GM23338 (cell line): ENCODE measurements around the gene KIAA2012. TPM values are rescaled to one million over a fixed set of nuclear protein-coding genes. Genes with fewer than 3 reads are reported as not detected.

Source experiments
- ATAC-seq: fragments of 200-7000 bp; cut with Tn5 transposase; 3 replicates; pipeline ENCODE4 v1.9.1; 2020
- DNase-seq: peaks from one replicate; pipeline ENCODE4 v3.0.0-alpha.2; 2015; ENCODE audit warnings: low spot score
- H2AFZ ChIP-seq: fragments of 200-600 bp; sonication (generic); 2 replicates; pipeline ENCODE4 v1.8.0; 2016; ENCODE audit warnings: antibody characterized with exemption, mild to moderate bottlenecking, moderate library complexity
- H3F3A ChIP-seq: fragments of 200-600 bp; sonication (generic); replicated peaks from 2 replicates; pipeline ENCODE4 v1.8.0; 2017; ENCODE audit warnings: antibody characterized with exemption, mixed run types, low read depth
- H3K27ac ChIP-seq: fragments of 200-600 bp; sonication (generic); 2 replicates; pipeline ENCODE4 v1.6.1; 2016; ENCODE audit warnings: low read depth
- H3K27me3 ChIP-seq: fragments of 200-600 bp; sonication (generic); 2 replicates; pipeline ENCODE4 v1.8.0; 2016; ENCODE audit warnings: mild to moderate bottlenecking, mixed run types, moderate library complexity; ENCODE audit not compliant: insufficient read depth
- H3K36me3 ChIP-seq: fragments of 200-600 bp; sonication (generic); 2 replicates; pipeline ENCODE4 v1.8.0; 2016; ENCODE audit warnings: mild to moderate bottlenecking; ENCODE audit not compliant: insufficient read depth
- H3K4me1 ChIP-seq: fragments of 200-600 bp; sonication (generic); 2 replicates; pipeline ENCODE4 v1.8.0; 2016; ENCODE audit warnings: mild to moderate bottlenecking, moderate library complexity; ENCODE audit not compliant: insufficient read depth
- H3K4me2 ChIP-seq: fragments of 200-600 bp; sonication (generic); 2 replicates; pipeline ENCODE4 v1.7.1; 2017; ENCODE audit warnings: mixed run types
- H3K4me3 ChIP-seq: fragments of 200-600 bp; sonication (generic); 2 replicates; pipeline ENCODE4 v1.6.1; 2016; ENCODE audit warnings: mixed run types
- H3K79me2 ChIP-seq: fragments of 200-600 bp; sonication (generic); replicated peaks from 2 replicates; pipeline ENCODE4 v1.8.0; 2017; ENCODE audit warnings: mild to moderate bottlenecking; ENCODE audit not compliant: insufficient read depth
- H3K9me2 ChIP-seq: fragments of 200-600 bp; sonication (generic); 2 replicates; pipeline ENCODE4 v1.8.0; 2017; ENCODE audit not compliant: insufficient read depth
- H4K20me1 ChIP-seq: fragments of 200-600 bp; sonication (generic); replicated peaks from 2 replicates; pipeline ENCODE4 v1.8.0; 2017; ENCODE audit warnings: mild to moderate bottlenecking; ENCODE audit not compliant: insufficient read depth
- H3K27ac Mint-ChIP-seq: 2 replicates; pipeline ENCODE4 v1.8.0; 2020; ENCODE audit warnings: inconsistent platforms, mild to moderate bottlenecking, moderate library complexity, mixed read lengths
- H3K27me3 Mint-ChIP-seq: 3 replicates; pipeline ENCODE4 v1.8.0; 2022; ENCODE audit warnings: low read depth, mild to moderate bottlenecking, moderate library complexity, mixed read lengths, inconsistent platforms; ENCODE audit not compliant: insufficient read depth, poor library complexity
- H3K36me3 Mint-ChIP-seq: 3 replicates; pipeline ENCODE4 v1.8.0; 2021; ENCODE audit warnings: low read depth, mild to moderate bottlenecking, inconsistent platforms, moderate library complexity, mixed read lengths
- H3K4me1 Mint-ChIP-seq: 3 replicates; pipeline ENCODE4 v1.8.0; 2020; ENCODE audit warnings: mild to moderate bottlenecking, inconsistent platforms, mixed read lengths
- H3K4me3 Mint-ChIP-seq: 3 replicates; pipeline ENCODE4 v1.8.0; 2021; ENCODE audit warnings: moderate library complexity, mild to moderate bottlenecking, inconsistent platforms, mixed read lengths
- H3K9me3 Mint-ChIP-seq: 3 replicates; pipeline ENCODE4 v1.8.0; 2020; ENCODE audit warnings: moderate library complexity, mild to moderate bottlenecking, inconsistent platforms, mixed read lengths
- CREB1 ChIP-seq: fragments of 250-450 bp; sonication (Bioruptor Pico); IDR thresholded peaks from 2 replicates; pipeline ENCODE4 v1.5.0; 2020; ENCODE audit warnings: low read depth, mild to moderate bottlenecking, moderate library complexity
- EZH2 ChIP-seq: fragments of 200-600 bp; sonication (generic); IDR thresholded peaks from one replicate; pipeline ENCODE4 v1.8.0; 2017; ENCODE audit warnings: antibody characterized with exemption, mild to moderate bottlenecking, low read depth; ENCODE audit not compliant: unreplicated experiment
- EZH2phosphoT487 ChIP-seq: fragments of 200-600 bp; sonication (generic); IDR thresholded peaks from one replicate; pipeline ENCODE4 v1.8.1; 2018; ENCODE audit warnings: antibody characterized with exemption; ENCODE audit not compliant: unreplicated experiment
- JUNB ChIP-seq: IDR thresholded peaks from one replicate; pipeline ENCODE4 v1.6.1; 2016; ENCODE audit warnings: antibody characterized with exemption; ENCODE audit not compliant: unreplicated experiment
- NANOG ChIP-seq: IDR thresholded peaks from 2 replicates; pipeline ENCODE4 v1.6.1; 2016; ENCODE audit warnings: antibody characterized with exemption, borderline replicate concordance
- POLR2AphosphoS5 ChIP-seq: IDR thresholded peaks from 2 replicates; pipeline ENCODE4 v1.6.1; 2016; ENCODE audit warnings: antibody characterized with exemption, low read depth
- STAT1 ChIP-seq: IDR thresholded peaks from one replicate; pipeline ENCODE4 v1.6.1; 2016; ENCODE audit warnings: antibody characterized with exemption; ENCODE audit not compliant: unreplicated experiment
- ZNF114 ChIP-seq: fragments of 250-450 bp; sonication (Bioruptor Pico); IDR thresholded peaks from 2 replicates; pipeline ENCODE4 v1.5.0; 2020; ENCODE audit warnings: mild to moderate bottlenecking, moderate library complexity
- ZNF331 ChIP-seq: fragments of 250-450 bp; sonication (Bioruptor Pico); IDR thresholded peaks from 2 replicates; pipeline ENCODE4 v1.5.0; 2020; ENCODE audit warnings: low read depth, mild to moderate bottlenecking, moderate library complexity
- polyA plus RNA-seq: library from polyadenylated mRNA; unstranded; fragments of >200 nt; fragmentation: Nextera tagmentation; extraction: Ambion mirVana; gene quantifications from 2 replicates; pipeline ENCODE4 v1.2.1, GENCODE V29; 2016
- total RNA-seq: library from RNA; depleted of rRNA; stranded (reverse); fragments of >200 nt; shearing (Covaris generic); gene quantifications from 2 replicates; pipeline ENCODE4 v1.2.3, GENCODE V29; 2014
- TF ChIP-seq, protein P1 (sequence below), 2 experiments: fragments of 200-600 bp in 1 of 2; sonication (generic) in 1 of 2; conservative IDR thresholded peaks; 2 replicates each; pipeline versions ENCODE4 v1.5.1 to v1.6.1; 2016 to 2017; ENCODE audit warnings: antibody characterized with exemption in 2 of 2, low read depth in 2 of 2, mild to moderate bottlenecking in 2 of 2, moderate library complexity in 1 of 2
- TF ChIP-seq, protein P2 (sequence below): IDR thresholded peaks from one replicate; pipeline ENCODE4 v1.6.1; 2018; ENCODE audit warnings: antibody characterized with exemption; ENCODE audit not compliant: unreplicated experiment
- TF ChIP-seq, protein P3 (sequence below): fragments of 250-450 bp; sonication (Bioruptor Pico); IDR thresholded peaks from 2 replicates; pipeline ENCODE4 v1.5.0; 2020; ENCODE audit warnings: mild to moderate bottlenecking, moderate library complexity
- TF ChIP-seq, protein P4 (sequence below): IDR thresholded peaks from 2 replicates; pipeline ENCODE4 v1.6.1; 2016; ENCODE audit warnings: antibody characterized with exemption

Gene KIAA2012
- total and polyA plus RNA-seq, 2 experiments from 2014 or later, result 0.03 to 0.08 TPM

DNA sequence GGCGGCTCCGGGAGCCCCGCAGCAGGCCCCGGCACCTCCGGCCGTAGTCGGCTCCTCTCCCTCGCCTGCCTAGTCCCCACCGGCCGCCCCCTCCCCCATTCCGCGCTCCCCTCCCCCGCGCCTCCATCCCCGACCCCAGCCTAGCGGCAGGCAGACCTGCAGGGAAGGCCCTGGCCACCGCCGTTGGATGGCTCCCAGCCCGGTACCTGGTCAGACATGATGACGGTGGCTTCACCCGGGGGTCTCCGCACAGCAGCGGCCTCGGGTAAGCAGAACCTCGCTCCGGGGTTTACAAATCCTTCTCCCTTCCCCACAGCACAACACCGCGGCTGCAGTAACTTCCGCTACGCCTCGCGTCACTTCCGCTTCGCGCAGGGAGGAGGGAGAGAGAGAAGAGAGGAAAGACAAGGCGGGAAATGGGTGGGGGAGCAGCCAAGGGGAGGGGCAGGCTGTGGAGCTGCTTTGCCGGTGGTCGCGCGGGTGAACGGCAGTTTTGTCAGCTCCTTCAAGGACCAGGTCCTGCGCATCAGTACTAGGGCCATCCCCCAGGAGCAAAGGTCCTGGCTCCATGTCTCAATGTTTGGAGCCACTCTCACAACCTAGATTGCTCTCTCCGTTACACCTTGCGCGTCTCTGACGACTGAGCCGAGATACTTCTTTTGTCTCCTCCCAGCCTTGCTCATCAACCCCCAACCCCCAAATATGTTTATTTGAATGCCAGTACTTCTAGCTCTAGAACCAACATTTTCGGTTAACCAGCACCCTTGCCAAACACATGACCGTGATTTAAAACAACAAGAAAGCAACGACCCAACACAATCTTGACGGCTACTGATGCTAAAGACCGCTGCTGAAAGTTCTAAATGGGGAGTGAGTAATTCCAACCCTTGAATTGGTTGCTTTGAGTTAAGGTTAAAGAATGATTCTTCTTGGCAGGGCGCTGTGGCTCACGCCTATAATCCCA is 165.5 kb downstream of the KIAA2012 start, which contains the start of gene SUMO1:
Gene SUMO1 (minus strand): TSS at position 364 of the 964 bp plus-strand sequence. CDS start 146 bp downstream, at position 218.
- no peaks in the 10 kb centered on the region; the same call in 2 of the 3 replicates for H3K9me3 Mint-ChIP-seq
- H3K27me3 Mint-ChIP-seq, result peaks cover 23% of the 10 kb centered on the region
- H3K27me3 ChIP-seq, result no peaks in the 10 kb centered on the region
- no peaks in the 10 kb centered on the region for H3K9me2 ChIP-seq
- H3K36me3 ChIP-seq, result no peaks in the 10 kb centered on the region
- H3K4me1 ChIP-seq, result peaks cover 15% of the 10 kb centered on the region
- peak within 1 kb of the TSS; percentile 98 for H3K27ac Mint-ChIP-seq
- peaks cover 49% of the 10 kb centered on the region for H3K79me2 ChIP-seq
- 0 out of 2 replicates have a peak, but pooled peaks cover 3% of the 10 kb centered on the region for H3F3A ChIP-seq
- peak; percentile 88 for ATAC-seq
- peaks cover 25% of the 10 kb centered on the region; the same call in 2 of the 3 replicates for H3K4me1 Mint-ChIP-seq
- peak; percentile 91 for TF ChIP-seq CREB1 (CRISPR knock-in tag)
- TF ChIP-seq, protein P1, sequence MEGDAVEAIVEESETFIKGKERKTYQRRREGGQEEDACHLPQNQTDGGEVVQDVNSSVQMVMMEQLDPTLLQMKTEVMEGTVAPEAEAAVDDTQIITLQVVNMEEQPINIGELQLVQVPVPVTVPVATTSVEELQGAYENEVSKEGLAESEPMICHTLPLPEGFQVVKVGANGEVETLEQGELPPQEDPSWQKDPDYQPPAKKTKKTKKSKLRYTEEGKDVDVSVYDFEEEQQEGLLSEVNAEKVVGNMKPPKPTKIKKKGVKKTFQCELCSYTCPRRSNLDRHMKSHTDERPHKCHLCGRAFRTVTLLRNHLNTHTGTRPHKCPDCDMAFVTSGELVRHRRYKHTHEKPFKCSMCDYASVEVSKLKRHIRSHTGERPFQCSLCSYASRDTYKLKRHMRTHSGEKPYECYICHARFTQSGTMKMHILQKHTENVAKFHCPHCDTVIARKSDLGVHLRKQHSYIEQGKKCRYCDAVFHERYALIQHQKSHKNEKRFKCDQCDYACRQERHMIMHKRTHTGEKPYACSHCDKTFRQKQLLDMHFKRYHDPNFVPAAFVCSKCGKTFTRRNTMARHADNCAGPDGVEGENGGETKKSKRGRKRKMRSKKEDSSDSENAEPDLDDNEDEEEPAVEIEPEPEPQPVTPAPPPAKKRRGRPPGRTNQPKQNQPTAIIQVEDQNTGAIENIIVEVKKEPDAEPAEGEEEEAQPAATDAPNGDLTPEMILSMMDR (conservative IDR thresholded peaks at IDR 0.05; ENCODE audit: low read depth in 2 of 2), result no peak
- no peak for TF ChIP-seq ZNF331 (CRISPR knock-in tag)
- TF ChIP-seq ZNF114 (CRISPR knock-in tag), result no peak
- no peak for TF ChIP-seq EZH2
- TF ChIP-seq, protein P2, sequence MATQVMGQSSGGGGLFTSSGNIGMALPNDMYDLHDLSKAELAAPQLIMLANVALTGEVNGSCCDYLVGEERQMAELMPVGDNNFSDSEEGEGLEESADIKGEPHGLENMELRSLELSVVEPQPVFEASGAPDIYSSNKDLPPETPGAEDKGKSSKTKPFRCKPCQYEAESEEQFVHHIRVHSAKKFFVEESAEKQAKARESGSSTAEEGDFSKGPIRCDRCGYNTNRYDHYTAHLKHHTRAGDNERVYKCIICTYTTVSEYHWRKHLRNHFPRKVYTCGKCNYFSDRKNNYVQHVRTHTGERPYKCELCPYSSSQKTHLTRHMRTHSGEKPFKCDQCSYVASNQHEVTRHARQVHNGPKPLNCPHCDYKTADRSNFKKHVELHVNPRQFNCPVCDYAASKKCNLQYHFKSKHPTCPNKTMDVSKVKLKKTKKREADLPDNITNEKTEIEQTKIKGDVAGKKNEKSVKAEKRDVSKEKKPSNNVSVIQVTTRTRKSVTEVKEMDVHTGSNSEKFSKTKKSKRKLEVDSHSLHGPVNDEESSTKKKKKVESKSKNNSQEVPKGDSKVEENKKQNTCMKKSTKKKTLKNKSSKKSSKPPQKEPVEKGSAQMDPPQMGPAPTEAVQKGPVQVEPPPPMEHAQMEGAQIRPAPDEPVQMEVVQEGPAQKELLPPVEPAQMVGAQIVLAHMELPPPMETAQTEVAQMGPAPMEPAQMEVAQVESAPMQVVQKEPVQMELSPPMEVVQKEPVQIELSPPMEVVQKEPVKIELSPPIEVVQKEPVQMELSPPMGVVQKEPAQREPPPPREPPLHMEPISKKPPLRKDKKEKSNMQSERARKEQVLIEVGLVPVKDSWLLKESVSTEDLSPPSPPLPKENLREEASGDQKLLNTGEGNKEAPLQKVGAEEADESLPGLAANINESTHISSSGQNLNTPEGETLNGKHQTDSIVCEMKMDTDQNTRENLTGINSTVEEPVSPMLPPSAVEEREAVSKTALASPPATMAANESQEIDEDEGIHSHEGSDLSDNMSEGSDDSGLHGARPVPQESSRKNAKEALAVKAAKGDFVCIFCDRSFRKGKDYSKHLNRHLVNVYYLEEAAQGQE, result peak; percentile 38
- no peak for TF ChIP-seq NANOG
- TF ChIP-seq, protein P3, sequence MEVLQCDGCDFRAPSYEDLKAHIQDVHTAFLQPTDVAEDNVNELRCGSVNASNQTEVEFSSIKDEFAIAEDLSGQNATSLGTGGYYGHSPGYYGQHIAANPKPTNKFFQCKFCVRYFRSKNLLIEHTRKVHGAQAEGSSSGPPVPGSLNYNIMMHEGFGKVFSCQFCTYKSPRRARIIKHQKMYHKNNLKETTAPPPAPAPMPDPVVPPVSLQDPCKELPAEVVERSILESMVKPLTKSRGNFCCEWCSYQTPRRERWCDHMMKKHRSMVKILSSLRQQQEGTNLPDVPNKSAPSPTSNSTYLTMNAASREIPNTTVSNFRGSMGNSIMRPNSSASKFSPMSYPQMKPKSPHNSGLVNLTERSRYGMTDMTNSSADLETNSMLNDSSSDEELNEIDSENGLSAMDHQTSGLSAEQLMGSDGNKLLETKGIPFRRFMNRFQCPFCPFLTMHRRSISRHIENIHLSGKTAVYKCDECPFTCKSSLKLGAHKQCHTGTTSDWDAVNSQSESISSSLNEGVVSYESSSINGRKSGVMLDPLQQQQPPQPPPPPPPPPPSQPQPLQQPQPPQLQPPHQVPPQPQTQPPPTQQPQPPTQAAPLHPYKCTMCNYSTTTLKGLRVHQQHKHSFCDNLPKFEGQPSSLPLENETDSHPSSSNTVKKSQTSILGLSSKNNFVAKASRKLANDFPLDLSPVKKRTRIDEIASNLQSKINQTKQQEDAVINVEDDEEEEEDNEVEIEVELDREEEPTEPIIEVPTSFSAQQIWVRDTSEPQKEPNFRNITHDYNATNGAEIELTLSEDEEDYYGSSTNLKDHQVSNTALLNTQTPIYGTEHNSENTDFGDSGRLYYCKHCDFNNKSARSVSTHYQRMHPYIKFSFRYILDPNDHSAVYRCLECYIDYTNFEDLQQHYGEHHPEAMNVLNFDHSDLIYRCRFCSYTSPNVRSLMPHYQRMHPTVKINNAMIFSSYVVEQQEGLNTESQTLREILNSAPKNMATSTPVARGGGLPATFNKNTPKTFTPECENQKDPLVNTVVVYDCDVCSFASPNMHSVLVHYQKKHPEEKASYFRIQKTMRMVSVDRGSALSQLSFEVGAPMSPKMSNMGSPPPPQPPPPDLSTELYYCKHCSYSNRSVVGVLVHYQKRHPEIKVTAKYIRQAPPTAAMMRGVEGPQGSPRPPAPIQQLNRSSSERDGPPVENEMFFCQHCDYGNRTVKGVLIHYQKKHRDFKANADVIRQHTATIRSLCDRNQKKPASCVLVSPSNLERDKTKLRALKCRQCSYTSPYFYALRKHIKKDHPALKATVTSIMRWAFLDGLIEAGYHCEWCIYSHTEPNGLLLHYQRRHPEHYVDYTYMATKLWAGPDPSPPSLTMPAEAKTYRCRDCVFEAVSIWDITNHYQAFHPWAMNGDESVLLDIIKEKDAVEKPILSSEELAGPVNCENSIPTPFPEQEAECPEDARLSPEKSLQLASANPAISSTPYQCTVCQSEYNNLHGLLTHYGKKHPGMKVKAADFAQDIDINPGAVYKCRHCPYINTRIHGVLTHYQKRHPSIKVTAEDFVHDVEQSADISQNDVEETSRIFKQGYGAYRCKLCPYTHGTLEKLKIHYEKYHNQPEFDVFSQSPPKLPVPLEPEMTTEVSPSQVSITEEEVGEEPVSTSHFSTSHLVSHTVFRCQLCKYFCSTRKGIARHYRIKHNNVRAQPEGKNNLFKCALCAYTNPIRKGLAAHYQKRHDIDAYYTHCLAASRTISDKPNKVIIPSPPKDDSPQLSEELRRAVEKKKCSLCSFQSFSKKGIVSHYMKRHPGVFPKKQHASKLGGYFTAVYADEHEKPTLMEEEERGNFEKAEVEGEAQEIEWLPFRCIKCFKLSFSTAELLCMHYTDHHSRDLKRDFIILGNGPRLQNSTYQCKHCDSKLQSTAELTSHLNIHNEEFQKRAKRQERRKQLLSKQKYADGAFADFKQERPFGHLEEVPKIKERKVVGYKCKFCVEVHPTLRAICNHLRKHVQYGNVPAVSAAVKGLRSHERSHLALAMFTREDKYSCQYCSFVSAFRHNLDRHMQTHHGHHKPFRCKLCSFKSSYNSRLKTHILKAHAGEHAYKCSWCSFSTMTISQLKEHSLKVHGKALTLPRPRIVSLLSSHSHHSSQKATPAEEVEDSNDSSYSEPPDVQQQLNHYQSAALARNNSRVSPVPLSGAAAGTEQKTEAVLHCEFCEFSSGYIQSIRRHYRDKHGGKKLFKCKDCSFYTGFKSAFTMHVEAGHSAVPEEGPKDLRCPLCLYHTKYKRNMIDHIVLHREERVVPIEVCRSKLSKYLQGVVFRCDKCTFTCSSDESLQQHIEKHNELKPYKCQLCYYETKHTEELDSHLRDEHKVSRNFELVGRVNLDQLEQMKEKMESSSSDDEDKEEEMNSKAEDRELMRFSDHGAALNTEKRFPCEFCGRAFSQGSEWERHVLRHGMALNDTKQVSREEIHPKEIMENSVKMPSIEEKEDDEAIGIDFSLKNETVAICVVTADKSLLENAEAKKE (CRISPR knock-in tag), result no peak
- no peak for TF ChIP-seq EZH2phosphoT487
- no peak for TF ChIP-seq STAT1
- peak; percentile 97 for TF ChIP-seq POLR2AphosphoS5
- TF ChIP-seq, protein P4, sequence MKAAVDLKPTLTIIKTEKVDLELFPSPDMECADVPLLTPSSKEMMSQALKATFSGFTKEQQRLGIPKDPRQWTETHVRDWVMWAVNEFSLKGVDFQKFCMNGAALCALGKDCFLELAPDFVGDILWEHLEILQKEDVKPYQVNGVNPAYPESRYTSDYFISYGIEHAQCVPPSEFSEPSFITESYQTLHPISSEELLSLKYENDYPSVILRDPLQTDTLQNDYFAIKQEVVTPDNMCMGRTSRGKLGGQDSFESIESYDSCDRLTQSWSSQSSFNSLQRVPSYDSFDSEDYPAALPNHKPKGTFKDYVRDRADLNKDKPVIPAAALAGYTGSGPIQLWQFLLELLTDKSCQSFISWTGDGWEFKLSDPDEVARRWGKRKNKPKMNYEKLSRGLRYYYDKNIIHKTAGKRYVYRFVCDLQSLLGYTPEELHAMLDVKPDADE, result peak; percentile 75
- TF ChIP-seq JUNB, result no peak
- DNase-seq, result peak; percentile 97
- peak within 1 kb of the TSS; percentile 4 for H2AFZ ChIP-seq
- H3K4me3 ChIP-seq, result peak within 1 kb of the TSS; percentile 99
- H3K36me3 Mint-ChIP-seq, result peaks cover 7% of the 10 kb centered on the region; the same call in 1 of the 3 replicates
- peak within 1 kb of the TSS; percentile 100 for H3K4me2 ChIP-seq
- peaks cover 27% of the 10 kb centered on the region for H4K20me1 ChIP-seq
- H3K4me3 Mint-ChIP-seq, result peak within 1 kb of the TSS; percentile 96
- H3K27ac ChIP-seq, result peak within 1 kb of the TSS; percentile 96
